Progenitor cell of endocrine pancreas (in vitro differentiated cells): ENCODE data around the gene MAGI1. TPM values are rescaled to one million over a fixed set of nuclear protein-coding genes. Genes with fewer than 3 reads are reported as not detected.
A peak's percentile ranks its signal among the peaks of the same experiment; 100 is the strongest.

Experiments
- DNase-seq: peaks from one replicate; pipeline ENCODE4 v3.0.0; 2021; ENCODE audit warnings: low spot score; ENCODE audit not compliant: unreplicated experiment
- H3K27ac Mint-ChIP-seq: 2 replicates; pipeline ENCODE4 v1.8.0; 2021; ENCODE audit warnings: mild to moderate bottlenecking, moderate library complexity, mixed read lengths
- H3K27me3 Mint-ChIP-seq: 2 replicates; pipeline ENCODE4 v1.8.0; 2021; ENCODE audit warnings: mixed read lengths
- H3K36me3 Mint-ChIP-seq: 2 replicates; pipeline ENCODE4 v1.8.0; 2022; ENCODE audit warnings: mixed read lengths; ENCODE audit not compliant: insufficient read depth
- H3K4me1 Mint-ChIP-seq: 2 replicates; pipeline ENCODE4 v1.8.0; 2021; ENCODE audit warnings: low read depth, mixed read lengths
- H3K4me3 Mint-ChIP-seq: 2 replicates; pipeline ENCODE4 v1.8.0; 2021; ENCODE audit warnings: low read depth, mild to moderate bottlenecking, moderate library complexity, mixed read lengths
- H3K9me3 Mint-ChIP-seq: 2 replicates; pipeline ENCODE4 v1.8.0; 2021; ENCODE audit warnings: low read depth, mixed read lengths
- total RNA-seq: library from RNA; stranded (reverse); gene quantifications from 2 replicates; pipeline ENCODE4 v1.2.1, GENCODE V29; 2021
- TF ChIP-seq, protein P1 (sequence below): fragments of 200-600 bp; sonication (generic); IDR thresholded peaks from one replicate; pipeline ENCODE4 v1.5.0; 2021; ENCODE audit warnings: antibody characterized with exemption, mild to moderate bottlenecking; ENCODE audit not compliant: unreplicated experiment

Gene MAGI1
- total RNA-seq, 1 donor from 2014 or later = 142 TPM

DNA sequence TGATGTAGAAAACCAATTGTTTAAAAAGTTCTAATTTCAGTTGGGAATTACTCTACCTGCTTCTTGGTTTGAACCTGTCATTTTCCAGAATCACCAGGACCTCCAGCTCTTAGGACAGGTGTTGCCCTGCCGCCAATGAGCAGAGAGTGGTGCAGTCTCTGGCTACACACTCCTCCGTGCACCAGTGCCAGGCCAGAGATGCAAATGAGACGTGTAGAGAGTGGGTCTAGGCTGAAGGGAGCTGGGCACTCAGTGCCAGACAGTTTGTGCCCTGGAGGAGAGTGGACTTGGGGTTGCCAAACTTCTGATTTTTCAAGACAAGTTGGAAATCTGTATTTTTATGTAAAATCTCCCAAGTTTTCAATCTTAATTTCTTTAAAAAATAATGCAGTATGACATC lies 566.2 kb downstream of the MAGI1 start:
- no peak for DNase-seq
- Mint-ChIP-seq H3K4me3 (no peak overlapping the region), H3K27me3 (no peaks in the 10 kb centered on the region), H3K4me1 (peaks cover 2% of the 10 kb centered on the region), H3K36me3 (peaks cover 13% of the 10 kb centered on the region), H3K9me3 (no peaks in the 10 kb centered on the region), H3K27ac (peak overlapping the region; percentile 70)
- TF ChIP-seq, protein P1, sequence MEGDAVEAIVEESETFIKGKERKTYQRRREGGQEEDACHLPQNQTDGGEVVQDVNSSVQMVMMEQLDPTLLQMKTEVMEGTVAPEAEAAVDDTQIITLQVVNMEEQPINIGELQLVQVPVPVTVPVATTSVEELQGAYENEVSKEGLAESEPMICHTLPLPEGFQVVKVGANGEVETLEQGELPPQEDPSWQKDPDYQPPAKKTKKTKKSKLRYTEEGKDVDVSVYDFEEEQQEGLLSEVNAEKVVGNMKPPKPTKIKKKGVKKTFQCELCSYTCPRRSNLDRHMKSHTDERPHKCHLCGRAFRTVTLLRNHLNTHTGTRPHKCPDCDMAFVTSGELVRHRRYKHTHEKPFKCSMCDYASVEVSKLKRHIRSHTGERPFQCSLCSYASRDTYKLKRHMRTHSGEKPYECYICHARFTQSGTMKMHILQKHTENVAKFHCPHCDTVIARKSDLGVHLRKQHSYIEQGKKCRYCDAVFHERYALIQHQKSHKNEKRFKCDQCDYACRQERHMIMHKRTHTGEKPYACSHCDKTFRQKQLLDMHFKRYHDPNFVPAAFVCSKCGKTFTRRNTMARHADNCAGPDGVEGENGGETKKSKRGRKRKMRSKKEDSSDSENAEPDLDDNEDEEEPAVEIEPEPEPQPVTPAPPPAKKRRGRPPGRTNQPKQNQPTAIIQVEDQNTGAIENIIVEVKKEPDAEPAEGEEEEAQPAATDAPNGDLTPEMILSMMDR = no peak

DNA sequence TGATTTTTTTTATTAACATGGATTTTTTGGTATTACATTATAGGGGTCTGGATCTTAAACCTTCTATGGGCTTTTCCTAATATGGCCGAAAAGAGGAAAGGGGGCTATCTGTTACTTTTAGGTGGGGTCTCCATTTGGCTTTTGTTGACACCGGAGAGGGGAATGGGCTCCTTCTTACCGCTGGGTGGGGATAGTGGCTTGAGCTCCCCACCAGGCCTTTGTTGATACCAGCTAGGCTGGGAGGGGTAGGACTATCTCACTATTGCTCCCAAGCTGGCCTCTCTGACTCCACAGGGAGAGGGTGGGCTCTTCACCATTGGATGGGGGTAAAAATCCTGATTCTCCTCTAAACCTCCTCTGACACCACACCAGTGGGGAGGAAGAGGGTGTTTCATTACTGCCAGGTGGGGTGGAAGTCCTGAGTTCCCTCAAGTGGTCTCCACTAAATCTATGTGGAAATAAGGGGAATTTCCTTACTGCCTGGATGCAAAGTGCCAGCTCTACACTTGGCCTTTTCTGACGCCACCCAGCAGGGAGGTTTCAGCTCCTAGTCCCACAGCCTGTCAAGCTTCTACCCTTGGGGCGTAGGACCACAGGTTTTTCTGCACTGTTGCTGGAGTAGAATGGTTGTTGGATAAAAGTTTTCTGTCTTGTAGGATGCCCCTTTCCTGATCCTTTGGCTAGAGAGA lies 572.3 kb downstream of the MAGI1 start:
- DNase-seq = no peak

DNA sequence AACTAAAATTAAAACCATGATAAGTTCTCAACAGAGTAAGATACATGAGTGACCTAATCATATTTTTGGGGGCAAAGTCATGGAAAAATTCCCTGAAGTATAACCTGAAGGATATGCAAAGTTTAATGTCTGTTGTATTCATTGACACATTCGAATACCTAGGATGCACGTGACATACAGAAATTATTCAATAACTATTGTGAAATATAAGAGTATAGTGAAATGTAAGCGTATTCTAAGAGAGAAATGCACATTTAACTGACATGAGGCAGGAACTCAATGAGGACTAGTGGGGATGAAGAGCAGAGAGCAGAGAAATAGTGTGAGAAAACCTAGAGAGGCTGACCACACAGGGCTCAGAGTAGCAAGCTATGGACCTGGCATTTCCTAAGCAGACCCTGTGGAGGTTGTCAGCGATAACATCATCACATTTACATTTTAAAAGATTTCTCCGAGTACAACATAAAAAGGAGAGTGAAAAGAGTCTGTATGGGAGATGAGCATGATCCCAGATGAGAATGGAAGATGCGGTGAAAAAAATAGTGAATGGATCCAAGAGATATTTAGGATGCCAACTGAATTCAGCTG lies 588.8 kb downstream of the MAGI1 start:
- Mint-ChIP-seq H3K4me1 (peaks cover 25% of the 10 kb centered on the region), H3K9me3 (no peaks in the 10 kb centered on the region), H3K27ac (no peak overlapping the region), H3K4me3 (no peak overlapping the region), H3K27me3 (no peaks in the 10 kb centered on the region), H3K36me3 (peaks cover 9% of the 10 kb centered on the region)
- DNase-seq = no peak
- TF ChIP-seq, protein P1 = no peak

More for the DNA sequence above, 572.3 kb downstream of the MAGI1 start:
- H3K27ac Mint-ChIP-seq = peak overlapping the region; percentile 46
- H3K4me3 Mint-ChIP-seq = no peak overlapping the region
- H3K27me3 Mint-ChIP-seq = no peaks in the 10 kb centered on the region
- H3K4me1 Mint-ChIP-seq = peaks cover 3% of the 10 kb centered on the region
- peaks cover 30% of the 10 kb centered on the region for H3K36me3 Mint-ChIP-seq
- TF ChIP-seq, protein P1 = no peak
- H3K9me3 Mint-ChIP-seq = peaks cover 17% of the 10 kb centered on the region

DNA sequence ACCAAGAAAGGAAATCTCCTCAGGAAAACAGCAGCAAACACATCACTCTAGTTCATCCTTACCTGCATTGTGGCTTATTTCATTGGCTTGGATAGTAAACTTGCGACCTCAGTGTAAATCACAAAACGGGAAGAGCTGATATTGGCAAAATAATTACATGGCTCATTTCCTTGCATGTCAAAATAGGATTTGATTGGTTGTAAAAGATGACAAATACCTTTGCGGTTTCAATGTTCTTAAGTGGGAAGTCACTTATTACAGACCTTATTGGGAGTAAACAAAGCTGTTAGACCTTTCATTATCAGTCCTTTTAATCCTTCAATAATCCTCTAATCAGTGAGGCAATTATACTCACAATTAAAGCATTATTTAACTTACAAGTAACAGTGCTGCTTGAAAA lies 590.6 kb downstream of the MAGI1 start:
- Mint-ChIP-seq H3K27ac (no peak overlapping the region), H3K36me3 (peaks cover 6% of the 10 kb centered on the region), H3K9me3 (no peaks in the 10 kb centered on the region), H3K27me3 (no peaks in the 10 kb centered on the region), H3K4me1 (peaks cover 25% of the 10 kb centered on the region), H3K4me3 (no peak overlapping the region)
- TF ChIP-seq, protein P1 = no peak
- DNase-seq = no peak

DNA sequence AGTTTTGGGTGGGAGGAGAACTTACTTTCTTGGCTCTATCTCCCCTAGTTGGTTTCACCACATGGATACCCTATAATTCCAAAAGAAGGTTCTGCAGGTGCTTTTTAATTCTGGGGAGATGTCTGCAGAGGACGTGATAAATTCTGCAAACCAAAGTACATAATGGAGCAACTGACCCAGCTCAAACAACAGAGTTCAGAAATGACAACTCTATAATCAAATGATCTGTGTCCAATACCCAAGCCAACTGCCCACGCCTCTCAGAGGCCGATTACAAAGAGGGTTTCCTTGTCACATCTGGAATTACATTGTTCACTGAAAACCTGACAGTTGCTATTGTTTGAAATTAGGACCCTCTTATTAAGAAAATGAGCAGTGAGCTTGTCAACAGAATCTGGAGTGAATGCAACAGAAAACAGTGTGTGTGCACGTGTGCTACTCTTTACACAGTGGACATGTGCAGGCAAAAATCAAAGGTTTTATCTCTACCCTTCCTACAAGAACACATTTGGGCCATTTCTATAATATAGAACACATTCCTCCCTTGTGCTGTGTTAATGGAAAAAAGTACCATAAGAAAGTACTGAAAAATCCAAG lies 593.0 kb downstream of the MAGI1 start:
- Mint-ChIP-seq H3K9me3 (no peaks in the 10 kb centered on the region), H3K4me3 (no peak overlapping the region), H3K36me3 (peaks cover 3% of the 10 kb centered on the region), H3K27me3 (no peaks in the 10 kb centered on the region), H3K27ac (no peak overlapping the region), H3K4me1 (peaks cover 25% of the 10 kb centered on the region)
- DNase-seq = no peak
- TF ChIP-seq, protein P1 = no peak
